Measurements from ENCODE around the gene COA1. TPM values are rescaled to one million over a fixed set of nuclear protein-coding genes. Genes with fewer than 3 reads are reported as not detected.

The COA1 gene
- total RNA-seq, 1 donor from 2014 or later, result 55.5 TPM

- DNase-seq (ENCODE audit: low spot score), result no peak
- TF ChIP-seq CTCF (IDR thresholded peaks at IDR 0.05; ENCODE audit: unreplicated experiment), result no peak
These were observed 136.3 kb downstream of the COA1 start for GRCh38 chr7:43593010-43593409.

GRCh38 chr7:43592326-43592725 lies 137.0 kb downstream of the COA1 start:
- Mint-ChIP-seq H3K27me3 (ENCODE audit: unreplicated experiment) (no peaks in the 10 kb centered on the region), H3K4me1 (ENCODE audit: unreplicated experiment) (peaks cover 3% of the 10 kb centered on the region), H3K36me3 (ENCODE audit: low read depth, unreplicated experiment) (peaks cover 3% of the 10 kb centered on the region), H3K4me3 (ENCODE audit: unreplicated experiment) (no peak overlapping the region), H3K27ac (ENCODE audit: unreplicated experiment) (no peak overlapping the region), H3K9me3 (ENCODE audit: unreplicated experiment) (no peaks in the 10 kb centered on the region)
- DNase-seq (ENCODE audit: low spot score), result no peak
- TF ChIP-seq CTCF (IDR thresholded peaks at IDR 0.05; ENCODE audit: unreplicated experiment), result no peak

More at GRCh38 chr7:43593010-43593409, 136.3 kb downstream of the COA1 start:
- no peak overlapping the region for H3K4me3 Mint-ChIP-seq (ENCODE audit: unreplicated experiment)
- no peaks in the 10 kb centered on the region for H3K27me3 Mint-ChIP-seq (ENCODE audit: unreplicated experiment)
- H3K36me3 Mint-ChIP-seq (ENCODE audit: low read depth, unreplicated experiment), result peaks cover 3% of the 10 kb centered on the region
- H3K9me3 Mint-ChIP-seq (ENCODE audit: unreplicated experiment), result no peaks in the 10 kb centered on the region
- H3K4me1 Mint-ChIP-seq (ENCODE audit: unreplicated experiment), result peaks cover 3% of the 10 kb centered on the region
- no peak overlapping the region for H3K27ac Mint-ChIP-seq (ENCODE audit: unreplicated experiment)

DNA sequence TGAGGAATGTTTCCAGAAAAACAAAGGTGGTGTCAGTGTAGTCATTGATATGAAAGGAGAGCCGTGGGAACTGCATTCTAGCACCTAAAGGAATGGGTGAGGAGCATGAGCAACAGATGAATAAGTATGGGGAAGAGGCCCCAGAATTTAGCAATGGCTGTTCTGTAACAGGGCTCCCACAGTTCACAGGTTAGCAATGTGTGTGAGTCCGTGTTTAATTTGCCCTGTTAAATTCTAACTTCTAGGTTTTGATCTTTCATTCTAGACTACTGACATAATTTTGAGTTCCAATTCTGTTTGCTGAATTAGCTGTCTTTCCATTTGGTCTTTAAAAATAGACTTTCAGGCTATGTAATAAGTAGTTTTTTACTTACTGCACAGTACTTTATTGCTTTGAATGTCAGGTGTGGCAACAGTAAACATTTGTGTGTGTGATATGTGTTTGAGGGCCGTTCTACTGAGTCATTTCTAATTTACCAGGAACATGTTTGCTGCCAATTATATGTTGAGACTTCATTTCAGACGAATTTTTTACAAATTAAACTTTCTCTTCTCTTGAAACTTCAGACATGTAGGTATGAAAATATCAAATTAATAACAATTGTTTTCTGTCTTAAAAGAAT lies 137.7 kb downstream of the COA1 start:
- peaks cover 3% of the 10 kb centered on the region for H3K4me1 Mint-ChIP-seq (ENCODE audit: unreplicated experiment)
- peak overlapping the region; percentile 8 for H3K4me3 Mint-ChIP-seq (ENCODE audit: unreplicated experiment)
- H3K27me3 Mint-ChIP-seq (ENCODE audit: unreplicated experiment), result no peaks in the 10 kb centered on the region
- no peak for TF ChIP-seq CTCF (IDR thresholded peaks at IDR 0.05; ENCODE audit: unreplicated experiment)
- no peak for DNase-seq (ENCODE audit: low spot score)
- no peaks in the 10 kb centered on the region for H3K36me3 Mint-ChIP-seq (ENCODE audit: low read depth, unreplicated experiment)
- H3K9me3 Mint-ChIP-seq (ENCODE audit: unreplicated experiment), result no peaks in the 10 kb centered on the region
- peak overlapping the region; percentile 25 for H3K27ac Mint-ChIP-seq (ENCODE audit: unreplicated experiment)

GRCh38 chr7:43590862-43591557 lies 138.3 kb downstream of the COA1 start:
- H3K4me1 Mint-ChIP-seq (ENCODE audit: unreplicated experiment), result peaks cover 6% of the 10 kb centered on the region
- H3K27me3 Mint-ChIP-seq (ENCODE audit: unreplicated experiment), result no peaks in the 10 kb centered on the region
- H3K27ac Mint-ChIP-seq (ENCODE audit: unreplicated experiment), result peak overlapping the region; percentile 25
- TF ChIP-seq CTCF (IDR thresholded peaks at IDR 0.05; ENCODE audit: unreplicated experiment), result no peak
- no peaks in the 10 kb centered on the region for H3K9me3 Mint-ChIP-seq (ENCODE audit: unreplicated experiment)
- peak overlapping the region; percentile 8 for H3K4me3 Mint-ChIP-seq (ENCODE audit: unreplicated experiment)
- H3K36me3 Mint-ChIP-seq (ENCODE audit: low read depth, unreplicated experiment), result no peaks in the 10 kb centered on the region
- no peak for DNase-seq (ENCODE audit: low spot score)

GRCh38 chr7:43589728-43590127 lies 139.6 kb downstream of the COA1 start:
- DNase-seq (ENCODE audit: low spot score), result no peak
- H3K9me3 Mint-ChIP-seq (ENCODE audit: unreplicated experiment), result no peaks in the 10 kb centered on the region
- TF ChIP-seq CTCF (IDR thresholded peaks at IDR 0.05; ENCODE audit: unreplicated experiment), result no peak
- H3K27ac Mint-ChIP-seq (ENCODE audit: unreplicated experiment), result no peak overlapping the region
- no peaks in the 10 kb centered on the region for H3K36me3 Mint-ChIP-seq (ENCODE audit: low read depth, unreplicated experiment)
- no peak overlapping the region for H3K4me3 Mint-ChIP-seq (ENCODE audit: unreplicated experiment)
- H3K4me1 Mint-ChIP-seq (ENCODE audit: unreplicated experiment), result peaks cover 13% of the 10 kb centered on the region
- H3K27me3 Mint-ChIP-seq (ENCODE audit: unreplicated experiment), result no peaks in the 10 kb centered on the region
